Panc1 (cell line): Measurements from ENCODE around the gene PRLHR.

Source experiments
- CTCF ChIP-seq: fragments of 450-650 bp; IDR thresholded peaks from 2 replicates; pipeline ENCODE4 v1.5.1; 2017; ENCODE audit warnings: mild to moderate bottlenecking
- SIN3A ChIP-seq: IDR thresholded peaks from 2 replicates; pipeline ENCODE4 v1.6.1; 2012; ENCODE audit warnings: low read depth, mild to moderate bottlenecking, low read length, moderate library complexity, borderline replicate concordance; ENCODE audit not compliant: insufficient read depth

DNA sequence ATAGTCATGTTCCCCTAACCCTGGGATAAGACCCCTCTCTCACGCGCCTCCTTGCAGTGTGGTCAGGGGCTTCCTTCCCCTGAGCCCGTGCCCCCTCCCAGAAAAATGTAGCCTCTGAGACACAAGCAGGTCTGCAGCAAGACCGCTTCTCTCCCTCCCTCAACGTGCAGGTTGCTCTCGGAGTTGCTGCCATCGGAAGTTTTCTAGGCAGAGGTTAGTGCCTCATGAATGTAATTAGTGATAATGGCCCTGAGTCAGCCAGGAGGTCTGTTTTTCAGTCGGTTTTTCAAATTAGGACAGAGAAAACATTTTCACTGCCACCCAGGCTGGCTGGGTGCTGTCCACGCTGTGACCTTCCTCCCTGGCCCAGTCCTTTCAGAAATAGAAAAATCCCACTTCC is 43.2 kb upstream of the PRLHR start:
- TF ChIP-seq CTCF = no peak
- no peak for TF ChIP-seq SIN3A
